ENCODE measurements around the gene CACNA1C.

DNA sequence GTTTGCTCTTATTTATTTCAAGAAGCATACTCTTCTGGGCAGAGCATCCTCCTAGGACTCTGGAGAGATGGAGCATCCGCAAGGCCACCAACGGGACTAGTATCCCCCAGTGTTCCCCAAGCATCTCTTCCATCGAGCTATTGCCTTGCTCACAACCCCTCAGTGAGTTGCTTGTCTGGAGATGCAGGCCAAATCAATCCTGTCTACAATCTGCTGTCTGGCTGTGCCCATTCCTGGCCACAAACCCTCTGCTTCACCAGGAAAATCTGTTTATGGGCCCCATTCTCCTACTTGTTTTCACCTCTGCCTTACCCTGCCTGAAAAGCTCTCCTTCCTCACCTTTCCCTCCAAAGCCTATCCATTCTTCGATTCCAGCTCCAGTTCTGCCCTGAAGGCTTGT lies 219.2 kb downstream of the CACNA1C start:
- TF ChIP-seq, protein P1, sequence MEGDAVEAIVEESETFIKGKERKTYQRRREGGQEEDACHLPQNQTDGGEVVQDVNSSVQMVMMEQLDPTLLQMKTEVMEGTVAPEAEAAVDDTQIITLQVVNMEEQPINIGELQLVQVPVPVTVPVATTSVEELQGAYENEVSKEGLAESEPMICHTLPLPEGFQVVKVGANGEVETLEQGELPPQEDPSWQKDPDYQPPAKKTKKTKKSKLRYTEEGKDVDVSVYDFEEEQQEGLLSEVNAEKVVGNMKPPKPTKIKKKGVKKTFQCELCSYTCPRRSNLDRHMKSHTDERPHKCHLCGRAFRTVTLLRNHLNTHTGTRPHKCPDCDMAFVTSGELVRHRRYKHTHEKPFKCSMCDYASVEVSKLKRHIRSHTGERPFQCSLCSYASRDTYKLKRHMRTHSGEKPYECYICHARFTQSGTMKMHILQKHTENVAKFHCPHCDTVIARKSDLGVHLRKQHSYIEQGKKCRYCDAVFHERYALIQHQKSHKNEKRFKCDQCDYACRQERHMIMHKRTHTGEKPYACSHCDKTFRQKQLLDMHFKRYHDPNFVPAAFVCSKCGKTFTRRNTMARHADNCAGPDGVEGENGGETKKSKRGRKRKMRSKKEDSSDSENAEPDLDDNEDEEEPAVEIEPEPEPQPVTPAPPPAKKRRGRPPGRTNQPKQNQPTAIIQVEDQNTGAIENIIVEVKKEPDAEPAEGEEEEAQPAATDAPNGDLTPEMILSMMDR (IDR thresholded peaks at IDR 0.05), result no peak
- TF ChIP-seq POLR2AphosphoS5 (IDR thresholded peaks at IDR 0.05), result no peak
- no peak for TF ChIP-seq POLR2A (IDR thresholded peaks at IDR 0.05)
- no peak for TF ChIP-seq EP300 (IDR thresholded peaks at IDR 0.05)

Data from upper lobe of left lung (tissue), 4 donors.